Measurements from ENCODE around the gene RNF111. TPM values are rescaled to one million over a fixed set of nuclear protein-coding genes. Genes with fewer than 3 reads are reported as not detected.
A peak's percentile ranks its signal among the peaks of the same experiment; 100 is the strongest.

RNF111 gene
- polyA plus RNA-seq (2013, experiment 1 of 2) = 9.3 TPM
- 9.6 TPM for polyA plus RNA-seq (2013, experiment 2 of 2)

DNA sequence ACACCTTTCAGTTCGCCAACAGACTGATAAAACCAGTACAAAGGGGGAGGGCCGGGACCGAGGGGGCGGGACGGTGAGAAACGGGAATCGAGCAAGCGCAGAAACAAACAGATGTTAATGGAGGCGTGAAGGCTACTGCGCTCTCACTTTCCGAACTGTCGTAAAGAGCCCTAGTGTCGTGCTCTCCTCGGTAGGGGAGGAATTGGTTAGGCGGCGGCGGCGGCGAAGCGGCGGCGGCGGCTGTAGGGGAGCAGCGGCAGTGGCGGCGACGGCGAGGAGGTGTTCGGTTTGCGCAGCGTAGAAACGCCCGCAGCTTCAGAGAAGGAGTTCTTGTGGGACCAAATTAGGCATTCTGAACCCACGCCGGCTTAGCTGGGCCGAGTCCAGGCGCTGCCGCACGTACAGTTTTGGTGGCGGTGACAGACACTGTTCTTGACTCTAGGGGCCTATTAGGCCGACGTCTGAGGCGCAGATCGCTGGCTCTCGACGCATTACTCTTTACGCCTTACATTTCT is at the start of gene RNF111:
RNF111 (plus strand) TSS at position 173 of the 515 bp plus-strand sequence. CDS start 43,160 bp downstream, outside the sequence.
- Histone ChIP-seq H3K9ac (ENCODE audit: low read length) (peak within 1 kb of the TSS; percentile 77), H3K4ac (ENCODE audit: low read depth, low read length) (peak within 1 kb of the TSS; percentile 1), H3K4me2 (ENCODE audit: low read length) (peak within 1 kb of the TSS; percentile 61), H2BK15ac (replicated peaks; ENCODE audit: low read depth) (no peak within 1 kb of the TSS), H4K5ac (ENCODE audit: low read length) (no peak within 1 kb of the TSS), H3K23ac (ENCODE audit: low read length) (peak within 1 kb of the TSS; percentile 91), H3K56ac (ENCODE audit: low read length) (peak within 1 kb of the TSS; percentile 88), H3K27me3 (ENCODE audit: insufficient read depth, low read length, poor library complexity) (no peaks in the 10 kb centered on the region), H3K4me1 (ENCODE audit: control insufficient read depth, low read depth, low read length) (peaks cover 2% of the 10 kb centered on the region), H3K18ac (ENCODE audit: low read length) (peak within 1 kb of the TSS; percentile 72), H3K79me2 (ENCODE audit: control insufficient read depth, insufficient read depth, low read length) (peaks cover 34% of the 10 kb centered on the region), H3K4me3 (ENCODE audit: low read length) (peak within 1 kb of the TSS; percentile 79), H2AK5ac (ENCODE audit: low read length) (no peak within 1 kb of the TSS), H2BK120ac (ENCODE audit: low read depth, low read length) (no peak within 1 kb of the TSS), H3K79me1 (ENCODE audit: low read length) (peaks cover 4% of the 10 kb centered on the region), H3K36me3 (ENCODE audit: control insufficient read depth, insufficient read depth, low read length) (no peaks in the 10 kb centered on the region), H4K8ac (ENCODE audit: low read depth, low read length) (no peak within 1 kb of the TSS), H2BK5ac (ENCODE audit: low read length) (peak within 1 kb of the TSS; percentile 88), H3K27ac (ENCODE audit: low read depth, low read length) (peak within 1 kb of the TSS; percentile 92)
- peak; percentile 99 for DNase-seq
- no CpG with 5 or more reads among the region's 47 CpGs for WGBS (ENCODE audit: extremely low coverage, insufficient coverage, low lambda C conversion rate)

- Histone ChIP-seq H3K4ac (ENCODE audit: low read depth, low read length) (no peak overlapping the region), H3K4me3 (ENCODE audit: low read length) (no peak overlapping the region), H2BK15ac (replicated peaks; ENCODE audit: low read depth) (no peak overlapping the region), H3K79me2 (ENCODE audit: control insufficient read depth, insufficient read depth, low read length) (no peaks in the 10 kb centered on the region), H2BK5ac (ENCODE audit: low read length) (no peak overlapping the region), H3K4me2 (ENCODE audit: low read length) (no peak overlapping the region), H3K36me3 (ENCODE audit: control insufficient read depth, insufficient read depth, low read length) (no peaks in the 10 kb centered on the region), H3K79me1 (ENCODE audit: low read length) (no peaks in the 10 kb centered on the region), H3K23ac (ENCODE audit: low read length) (no peak overlapping the region), H2AK5ac (ENCODE audit: low read length) (no peak overlapping the region), H4K5ac (ENCODE audit: low read length) (no peak overlapping the region), H3K4me1 (ENCODE audit: control insufficient read depth, low read depth, low read length) (no peaks in the 10 kb centered on the region), H3K27me3 (ENCODE audit: insufficient read depth, low read length, poor library complexity) (no peaks in the 10 kb centered on the region), H4K8ac (ENCODE audit: low read depth, low read length) (no peak overlapping the region), H2BK120ac (ENCODE audit: low read depth, low read length) (no peak overlapping the region), H3K18ac (ENCODE audit: low read length) (no peak overlapping the region), H3K56ac (ENCODE audit: low read length) (no peak overlapping the region), H3K27ac (ENCODE audit: low read depth, low read length) (no peak overlapping the region), H3K9ac (ENCODE audit: low read length) (no peak overlapping the region)
- WGBS (ENCODE audit: extremely low coverage, insufficient coverage, low lambda C conversion rate) = no CpG with 5 or more reads among the region's 3 CpGs
- no peak for DNase-seq
Measured at GRCh38 chr15:58947179-58947578, 40.3 kb upstream of the RNF111 start.

DNA sequence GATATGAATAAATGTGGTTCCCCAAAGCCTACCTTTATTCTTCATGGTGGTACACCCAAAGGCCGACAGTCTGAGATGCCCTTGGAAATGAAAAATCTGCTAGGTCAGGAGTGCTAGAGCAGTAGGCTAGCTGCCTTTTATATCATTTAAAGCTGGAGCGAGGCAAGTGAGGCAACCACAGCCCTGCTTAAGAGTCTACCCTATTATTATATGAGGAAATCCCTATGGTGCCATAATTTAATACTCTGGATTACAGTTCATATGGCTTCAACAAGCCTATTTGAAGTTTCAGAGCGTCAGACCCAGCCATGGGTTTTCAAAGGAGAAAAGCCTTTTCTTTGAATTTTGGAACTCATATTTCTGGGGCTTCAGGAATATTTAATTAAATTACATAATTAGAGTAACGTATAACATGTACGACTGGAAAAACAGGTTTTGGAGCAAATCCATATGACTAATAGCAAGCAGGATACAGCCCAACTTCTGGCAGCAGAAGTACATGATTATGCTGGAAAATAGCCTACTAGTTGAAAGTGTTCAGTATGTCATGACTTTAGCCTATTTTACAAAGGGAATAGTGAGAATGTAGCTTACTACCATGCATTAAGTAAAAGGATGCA is 36.0 kb upstream of the RNF111 start:
- H4K8ac ChIP-seq (ENCODE audit: low read depth, low read length) = no peak overlapping the region
- H3K23ac ChIP-seq (ENCODE audit: low read length) = no peak overlapping the region
- no peak overlapping the region for H2BK120ac ChIP-seq (ENCODE audit: low read depth, low read length)
- H4K5ac ChIP-seq (ENCODE audit: low read length) = no peak overlapping the region
- H3K4me3 ChIP-seq (ENCODE audit: low read length) = no peak overlapping the region
- no peak overlapping the region for H3K9ac ChIP-seq (ENCODE audit: low read length)
- WGBS (ENCODE audit: extremely low coverage, insufficient coverage, low lambda C conversion rate) = no CpG with 5 or more reads among the region's 5 CpGs
- no peak overlapping the region for H3K56ac ChIP-seq (ENCODE audit: low read length)
- H3K4me1 ChIP-seq (ENCODE audit: control insufficient read depth, low read depth, low read length) = no peaks in the 10 kb centered on the region
- H3K79me1 ChIP-seq (ENCODE audit: low read length) = no peaks in the 10 kb centered on the region
- H3K18ac ChIP-seq (ENCODE audit: low read length) = no peak overlapping the region
- H3K4me2 ChIP-seq (ENCODE audit: low read length) = no peak overlapping the region
- no peak overlapping the region for H2BK15ac ChIP-seq (replicated peaks; ENCODE audit: low read depth)
- H3K27me3 ChIP-seq (ENCODE audit: insufficient read depth, low read length, poor library complexity) = no peaks in the 10 kb centered on the region
- DNase-seq = no peak
- H3K36me3 ChIP-seq (ENCODE audit: control insufficient read depth, insufficient read depth, low read length) = no peaks in the 10 kb centered on the region
- no peak overlapping the region for H3K4ac ChIP-seq (ENCODE audit: low read depth, low read length)
- no peaks in the 10 kb centered on the region for H3K79me2 ChIP-seq (ENCODE audit: control insufficient read depth, insufficient read depth, low read length)
- no peak overlapping the region for H2BK5ac ChIP-seq (ENCODE audit: low read length)
- no peak overlapping the region for H3K27ac ChIP-seq (ENCODE audit: low read depth, low read length)
- H2AK5ac ChIP-seq (ENCODE audit: low read length) = no peak overlapping the region

DNA sequence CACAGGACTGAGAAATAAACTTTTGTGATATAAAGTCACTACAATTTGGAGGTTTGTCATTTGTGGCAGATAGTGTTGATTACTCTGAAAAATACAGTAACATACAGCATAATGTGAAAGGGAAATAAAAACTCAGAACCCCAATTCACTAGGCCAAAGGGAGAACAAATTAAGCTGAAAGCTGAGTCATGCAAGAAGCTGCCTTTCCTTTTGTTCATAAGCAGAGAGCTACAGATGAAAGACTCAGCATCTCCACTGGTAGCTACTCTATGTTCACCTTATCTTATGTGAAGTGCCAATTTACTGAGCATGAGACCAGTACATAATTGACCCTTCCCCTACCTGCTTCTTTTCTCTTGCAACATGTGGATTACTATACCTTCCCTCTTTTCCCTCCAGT is 34.7 kb upstream of the RNF111 start:
- no peak overlapping the region for H2AK5ac ChIP-seq (ENCODE audit: low read length)
- no peak for DNase-seq
- H3K18ac ChIP-seq (ENCODE audit: low read length) = no peak overlapping the region
- H2BK5ac ChIP-seq (ENCODE audit: low read length) = no peak overlapping the region
- no peaks in the 10 kb centered on the region for H3K27me3 ChIP-seq (ENCODE audit: insufficient read depth, low read length, poor library complexity)
- no peaks in the 10 kb centered on the region for H3K79me2 ChIP-seq (ENCODE audit: control insufficient read depth, insufficient read depth, low read length)
- no peak overlapping the region for H4K5ac ChIP-seq (ENCODE audit: low read length)
- no peak overlapping the region for H2BK15ac ChIP-seq (replicated peaks; ENCODE audit: low read depth)
- no peak overlapping the region for H3K4ac ChIP-seq (ENCODE audit: low read depth, low read length)
- H3K4me3 ChIP-seq (ENCODE audit: low read length) = no peak overlapping the region
- no peak overlapping the region for H3K9ac ChIP-seq (ENCODE audit: low read length)
- H4K8ac ChIP-seq (ENCODE audit: low read depth, low read length) = no peak overlapping the region
- no peak overlapping the region for H3K4me2 ChIP-seq (ENCODE audit: low read length)
- H2BK120ac ChIP-seq (ENCODE audit: low read depth, low read length) = no peak overlapping the region
- H3K79me1 ChIP-seq (ENCODE audit: low read length) = no peaks in the 10 kb centered on the region
- H3K56ac ChIP-seq (ENCODE audit: low read length) = peak overlapping the region; percentile 34
- H3K36me3 ChIP-seq (ENCODE audit: control insufficient read depth, insufficient read depth, low read length) = no peaks in the 10 kb centered on the region
- H3K27ac ChIP-seq (ENCODE audit: low read depth, low read length) = no peak overlapping the region
- no peak overlapping the region for H3K23ac ChIP-seq (ENCODE audit: low read length)
- H3K4me1 ChIP-seq (ENCODE audit: control insufficient read depth, low read depth, low read length) = no peaks in the 10 kb centered on the region

DNA sequence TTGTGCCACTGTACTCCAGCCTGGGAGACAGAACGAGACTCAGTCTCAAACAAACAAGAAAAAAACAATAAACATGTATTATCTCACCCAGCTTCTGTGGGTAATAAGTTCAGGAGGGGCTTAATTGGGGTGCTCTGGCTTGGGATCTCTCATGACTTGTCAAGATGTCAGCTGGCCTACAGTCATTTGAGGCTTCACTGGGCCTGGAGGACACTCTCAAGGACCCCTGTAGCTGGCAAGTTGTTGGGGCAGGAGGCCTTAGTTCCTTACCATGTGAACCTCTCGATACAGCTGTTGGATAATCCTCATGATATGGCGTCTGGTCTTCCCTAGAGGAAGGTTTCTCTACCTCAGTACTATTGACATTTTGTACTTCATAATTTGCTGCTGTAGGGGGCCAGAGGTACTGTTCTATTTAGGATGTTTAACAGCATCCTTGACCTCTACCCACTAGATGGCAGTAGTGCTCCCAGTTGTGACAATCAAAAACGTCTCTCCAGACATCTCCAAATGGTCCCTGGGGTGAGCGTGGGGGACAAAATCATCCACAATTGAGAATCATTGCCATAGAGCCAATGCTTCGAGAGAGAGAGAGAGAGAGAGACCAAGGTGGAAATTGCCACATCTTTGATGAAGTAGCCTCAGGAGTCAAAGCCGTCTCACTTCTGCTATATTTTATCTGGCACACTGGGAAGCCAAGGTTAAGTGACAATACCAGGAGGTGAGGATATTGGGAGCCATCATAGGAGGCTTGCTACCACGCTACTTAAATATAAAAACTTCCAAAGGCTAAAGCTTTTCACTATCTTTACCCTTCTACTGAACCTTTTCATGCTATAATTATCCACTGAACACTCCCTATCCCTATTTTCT is 30.1 kb upstream of the RNF111 start:
- H3K9ac ChIP-seq (ENCODE audit: low read length) = no peak overlapping the region
- H3K4me1 ChIP-seq (ENCODE audit: control insufficient read depth, low read depth, low read length) = no peaks in the 10 kb centered on the region
- H3K56ac ChIP-seq (ENCODE audit: low read length) = no peak overlapping the region
- H3K79me2 ChIP-seq (ENCODE audit: control insufficient read depth, insufficient read depth, low read length) = no peaks in the 10 kb centered on the region
- no peak overlapping the region for H2BK120ac ChIP-seq (ENCODE audit: low read depth, low read length)
- no peaks in the 10 kb centered on the region for H3K79me1 ChIP-seq (ENCODE audit: low read length)
- H2AK5ac ChIP-seq (ENCODE audit: low read length) = no peak overlapping the region
- no peak overlapping the region for H3K18ac ChIP-seq (ENCODE audit: low read length)
- peak; percentile 88 for DNase-seq
- no peak overlapping the region for H2BK15ac ChIP-seq (replicated peaks; ENCODE audit: low read depth)
- no peak overlapping the region for H4K8ac ChIP-seq (ENCODE audit: low read depth, low read length)
- H2BK5ac ChIP-seq (ENCODE audit: low read length) = no peak overlapping the region
- H3K27ac ChIP-seq (ENCODE audit: low read depth, low read length) = no peak overlapping the region
- H3K4me2 ChIP-seq (ENCODE audit: low read length) = no peak overlapping the region
- no peaks in the 10 kb centered on the region for H3K36me3 ChIP-seq (ENCODE audit: control insufficient read depth, insufficient read depth, low read length)
- no peak overlapping the region for H3K4me3 ChIP-seq (ENCODE audit: low read length)
- H3K23ac ChIP-seq (ENCODE audit: low read length) = no peak overlapping the region
- H3K4ac ChIP-seq (ENCODE audit: low read depth, low read length) = no peak overlapping the region
- no peaks in the 10 kb centered on the region for H3K27me3 ChIP-seq (ENCODE audit: insufficient read depth, low read length, poor library complexity)
- WGBS (ENCODE audit: extremely low coverage, insufficient coverage, low lambda C conversion rate) = no CpG with 5 or more reads among the region's 8 CpGs
- no peak overlapping the region for H4K5ac ChIP-seq (ENCODE audit: low read length)
